Lower leg skin (tissue), 3 donors: Measurements from ENCODE around the gene ANKFN1.

Source experiments
- CTCF ChIP-seq, 3 donors: fragments of 450-650 bp; IDR thresholded peaks; one replicate each; pipeline ENCODE4 v1.5.1; 2016; ENCODE audit warnings: antibody characterized with exemption in 3 of 3, mild to moderate bottlenecking in 3 of 3, moderate library complexity in 2 of 3
- POLR2A ChIP-seq, 2 donors: fragments of 450-650 bp; IDR thresholded peaks; one replicate each; pipeline ENCODE4 v1.6.1; 2016 to 2017; ENCODE audit warnings: antibody characterized with exemption in 2 of 2, mild to moderate bottlenecking in 1 of 2, moderate library complexity in 1 of 2

- TF ChIP-seq CTCF (IDR thresholded peaks at IDR 0.05) (no peak), POLR2A (IDR thresholded peaks at IDR 0.05) (no peak)
Measured at GRCh38 chr17:56424543-56425044, 271.3 kb downstream of the ANKFN1 start.
